Measurements from ENCODE around the gene RIMOC1.

Gene RIMOC1

GRCh38 chr5:41903892-41904799, at the start of gene RIMOC1:
TSS of gene RIMOC1 (plus strand) at chr5:41904344. CDS start at chr5:41904368, 24 bp downstream.
- peak; percentile 100 for DNase-seq

GRCh38 chr5:41856644-41857491, 47.3 kb upstream of the RIMOC1 start:
- DNase-seq = peak; percentile 71

- DNase-seq = no peak
Observed at GRCh38 chr5:41857989-41858388, 46.2 kb upstream of the RIMOC1 start.

- DNase-seq = no peak
Observed at GRCh38 chr5:41858890-41859289, 45.3 kb upstream of the RIMOC1 start.

- DNase-seq = peak; percentile 10
Observed at GRCh38 chr5:41863871-41864486, 40.2 kb upstream of the RIMOC1 start.

GRCh38 chr5:41869151-41869723, 34.9 kb upstream of the RIMOC1 start:
- peak; percentile 32 for DNase-seq

- peak; percentile 80 for DNase-seq
Observed at GRCh38 chr5:41869724-41870626, 34.2 kb upstream of the RIMOC1 start, which contains the start of gene OXCT1. TSS of gene OXCT1 (minus strand) at chr5:41870425. CDS start at chr5:41870358, 67 bp downstream.

- no peak for DNase-seq
Observed at GRCh38 chr5:41870627-41871048, 33.5 kb upstream of the RIMOC1 start.

- peak; percentile 17 for DNase-seq
Observed at GRCh38 chr5:41871852-41872251, 32.3 kb upstream of the RIMOC1 start.

- DNase-seq = no peak
Observed at GRCh38 chr5:41874512-41875060, 29.6 kb upstream of the RIMOC1 start.

- DNase-seq = no peak
Observed at GRCh38 chr5:41875121-41875520, 29.0 kb upstream of the RIMOC1 start.

- DNase-seq = no peak
Observed at GRCh38 chr5:41876678-41877077, 27.5 kb upstream of the RIMOC1 start.

- DNase-seq = no peak
Observed at GRCh38 chr5:41877408-41877807, 26.7 kb upstream of the RIMOC1 start.

- DNase-seq = no peak
Observed at GRCh38 chr5:41878173-41878572, 26.0 kb upstream of the RIMOC1 start.

GRCh38 chr5:41878643-41879478, 25.3 kb upstream of the RIMOC1 start:
- no peak for DNase-seq

GRCh38 chr5:41882765-41883164, 21.4 kb upstream of the RIMOC1 start:
- no peak for DNase-seq

- DNase-seq = no peak
Observed at GRCh38 chr5:41883243-41883642, 20.9 kb upstream of the RIMOC1 start.

GRCh38 chr5:41883936-41884335, 20.2 kb upstream of the RIMOC1 start:
- no peak for DNase-seq

- no peak for DNase-seq
Observed at GRCh38 chr5:41885286-41885685, 18.9 kb upstream of the RIMOC1 start.

- no peak for DNase-seq
Observed at GRCh38 chr5:41891066-41891707, 13.0 kb upstream of the RIMOC1 start.
